H1 (cell line): ENCODE results near the gene RALA. TPM values are rescaled to one million over a fixed set of nuclear protein-coding genes. Genes with fewer than 3 reads are reported as not detected.
A peak's percentile ranks its signal among the peaks of the same experiment; 100 is the strongest.

Source experiments
- ASH2L ChIP-seq: fragments of 200-600, 300-600 bp; sonication (generic); IDR thresholded peaks from one replicate; pipeline ENCODE4 v1.7.1; 2017; ENCODE audit warnings: low read length
- ATF3 ChIP-seq: IDR thresholded peaks from 2 replicates; pipeline ENCODE4 v1.6.1; 2011; ENCODE audit warnings: low read depth, mild to moderate bottlenecking, low read length; ENCODE audit not compliant: insufficient read depth
- BACH1 ChIP-seq: IDR thresholded peaks from 2 replicates; pipeline ENCODE4 v1.6.1; 2012; ENCODE audit warnings: low read length, improper control_type of control experiment
- CHD2 ChIP-seq: IDR thresholded peaks from 2 replicates; pipeline ENCODE4 v1.6.1; 2012; ENCODE audit warnings: low read length, improper control_type of control experiment
- CREB1 ChIP-seq: IDR thresholded peaks from 2 replicates; pipeline ENCODE4 v1.6.1; 2012; ENCODE audit warnings: inconsistent platforms
- EZH2 ChIP-seq: fragments of 200-600 bp; sonication (generic); IDR thresholded peaks from 2 replicates; pipeline ENCODE4 v1.7.1; 2012; ENCODE audit warnings: low read depth, mild to moderate bottlenecking, moderate library complexity, low read length, inconsistent platforms; ENCODE audit not compliant: severe bottlenecking
- GABPA ChIP-seq: IDR thresholded peaks from 2 replicates; pipeline ENCODE4 v1.6.1; 2011; ENCODE audit warnings: mild to moderate bottlenecking, low read length, moderate library complexity, borderline replicate concordance; ENCODE audit not compliant: insufficient read depth
- JUND ChIP-seq: IDR thresholded peaks from 2 replicates; pipeline ENCODE4 v1.6.1; 2011; ENCODE audit warnings: mild to moderate bottlenecking, improper control_type of control experiment, low read length
- KDM4A ChIP-seq: IDR thresholded peaks from one replicate; pipeline ENCODE4 v1.7.1; 2012; ENCODE audit warnings: low read depth, mild to moderate bottlenecking, moderate library complexity, low read length, inconsistent platforms; ENCODE audit not compliant: severe bottlenecking
- MAX ChIP-seq: IDR thresholded peaks from 2 replicates; pipeline ENCODE4 v1.6.1; 2012; ENCODE audit warnings: inconsistent platforms
- RAD21 ChIP-seq, 2 experiments: IDR thresholded peaks in 1 of 2; conservative IDR thresholded peaks in 1 of 2; 2 replicates each; pipeline ENCODE4 v1.6.1; 2011; ENCODE audit warnings: low read depth in 2 of 2, low read length in 2 of 2, improper control_type of control experiment in 1 of 2, inconsistent platforms in 1 of 2, mild to moderate bottlenecking in 1 of 2, moderate library complexity in 1 of 2
- RBBP5 ChIP-seq: IDR thresholded peaks from 2 replicates; pipeline ENCODE4 v1.7.1; 2012; ENCODE audit warnings: low read depth, mild to moderate bottlenecking, inconsistent platforms, low read length, moderate library complexity, borderline replicate concordance
- RFX5 ChIP-seq: IDR thresholded peaks from 2 replicates; pipeline ENCODE4 v1.6.1; 2011; ENCODE audit warnings: low read depth, low read length, improper control_type of control experiment, borderline replicate concordance
- RNF2 ChIP-seq: fragments of 200-900, 300-1000 bp; sonication (generic); IDR thresholded peaks from 2 replicates; pipeline ENCODE4 v1.7.1; 2016; ENCODE audit warnings: borderline replicate concordance, low read depth, mild to moderate bottlenecking, antibody characterized with exemption, low read length; ENCODE audit not compliant: poor library complexity, severe bottlenecking; ENCODE audit errors: missing control alignments
- SIN3A ChIP-seq, 2 experiments: IDR thresholded peaks in 1 of 2; conservative IDR thresholded peaks in 1 of 2; 2 replicates each; pipeline ENCODE4 v1.6.1; 2011 to 2012; ENCODE audit warnings: low read length in 2 of 2, improper control_type of control experiment in 1 of 2, low read depth in 1 of 2, mild to moderate bottlenecking in 1 of 2
- SIRT6 ChIP-seq: IDR thresholded peaks from one replicate; pipeline ENCODE4 v1.7.1; 2012; ENCODE audit warnings: low read length, inconsistent platforms
- SIX5 ChIP-seq: IDR thresholded peaks from 2 replicates; pipeline ENCODE4 v1.6.1; 2011; ENCODE audit warnings: mild to moderate bottlenecking, low read depth, low read length
- SP1 ChIP-seq: IDR thresholded peaks from 2 replicates; pipeline ENCODE4 v1.6.1; 2011; ENCODE audit warnings: low read depth, low read length
- TAF1 ChIP-seq: IDR thresholded peaks from 2 replicates; pipeline ENCODE4 v1.6.1; 2011; ENCODE audit warnings: mild to moderate bottlenecking, low read depth, low read length
- TAF7 ChIP-seq: optimal IDR thresholded peaks from 2 replicates; pipeline ENCODE3; 2011; ENCODE audit warnings: low read depth, mild to moderate bottlenecking, inconsistent platforms, low read length, moderate library complexity, borderline replicate concordance
- TEAD4 ChIP-seq: IDR thresholded peaks from 2 replicates; pipeline ENCODE4 v1.6.1; 2012; ENCODE audit warnings: low read depth, low read length, inconsistent platforms, mixed read lengths
- polyA plus RNA-seq, 7 experiments: library from polyadenylated mRNA; depleted of rRNA in 3 of 7; stranded (reverse) in 5 of 7; unstranded in 2 of 7; fragments of >200 nt in 5 of 7; fragments of 200-250 nt in 2 of 7; gene quantifications; 1 replicate in 5 of 7; 2 replicates in 1 of 7; 4 replicates in 1 of 7; pipeline versions ENCODE4 v1.2.1 to v1.2.3, GENCODE V29; 2011 to 2013; ENCODE audit warnings: missing spikeins in 2 of 7, mixed read lengths in 2 of 7
- total RNA-seq: library from RNA; stranded (reverse); fragmentation: NEBNext Ultra II Directional; extraction: Animal tissue kit (Norgen Biotek cat#: 25700); gene quantifications from 2 replicates; pipeline ENCODE4 v1.2.1, GENCODE V29; 2021

Gene RALA
- total and polyA plus RNA-seq, 2 of the 8 experiments (the other 6 are each of a cell fraction or from before 2014, with no cell fraction given): 24.1 to 72.8 TPM

GRCh38 chr7:39732837-39733804 is 109.7 kb downstream of the RALA start (continued):
- TF ChIP-seq CHD2: peak; percentile 84
- peak; percentile 58; the same call in 1 of the 2 replicates for TF ChIP-seq RBBP5
- TF ChIP-seq SIRT6: no peak
- TF ChIP-seq RNF2: no peak
- no peak for TF ChIP-seq ATF3
- TF ChIP-seq GABPA: peak; percentile 85; the same call in 1 of the 2 replicates
- TF ChIP-seq SIN3A (conservative IDR thresholded peaks at IDR 0.05 in 1 of 2, IDR thresholded peaks at IDR 0.05 in 1 of 2; ENCODE audit: low read depth in 1 of 2, low read length in 2 of 2): peak; percentile 41 to 50; a peak in 1 of 4 replicates
- TF ChIP-seq MAX: peak; percentile 23; the same call in 1 of the 2 replicates
- TF ChIP-seq KDM4A: peak; percentile 57
- TF ChIP-seq TAF7: peak; percentile 63
- TF ChIP-seq TEAD4: no peak
- TF ChIP-seq SIX5: no peak
- peak; percentile 80 for TF ChIP-seq ASH2L
- peak; percentile 64; the same call in 1 of the 2 replicates for TF ChIP-seq JUND
- TF ChIP-seq TAF1: peak; percentile 77
- peak; percentile 100 for TF ChIP-seq RFX5
- TF ChIP-seq EZH2: no peak
- 0 out of 2 replicates have a peak, but pooled peaks have one; percentile 11 for TF ChIP-seq BACH1
- TF ChIP-seq CREB1: peak; percentile 97
- TF ChIP-seq RAD21 (IDR thresholded peaks at IDR 0.05 in 1 of 2, conservative IDR thresholded peaks at IDR 0.05 in 1 of 2; ENCODE audit: low read depth in 2 of 2, low read length in 2 of 2): 0 out of 4 replicates have a peak, but pooled peaks of 1 of the 2 experiments have one; percentile 11
- TF ChIP-seq SP1: peak; percentile 80
